GM08714 (cell line): ENCODE results near the gene DHH.

Experiments
- H3K4me3 ChIP-seq: fragments of 200-500 bp; sonication (Bioruptor generic); 2 replicates; pipeline ENCODE4 v1.5.1; 2014; ENCODE audit warnings: mild to moderate bottlenecking, low read length, inconsistent platforms
- ZNF274 ChIP-seq: IDR thresholded peaks from 2 replicates; pipeline ENCODE4 v1.6.1; 2012; ENCODE audit warnings: mild to moderate bottlenecking, low read depth, low read length

DHH gene

DNA sequence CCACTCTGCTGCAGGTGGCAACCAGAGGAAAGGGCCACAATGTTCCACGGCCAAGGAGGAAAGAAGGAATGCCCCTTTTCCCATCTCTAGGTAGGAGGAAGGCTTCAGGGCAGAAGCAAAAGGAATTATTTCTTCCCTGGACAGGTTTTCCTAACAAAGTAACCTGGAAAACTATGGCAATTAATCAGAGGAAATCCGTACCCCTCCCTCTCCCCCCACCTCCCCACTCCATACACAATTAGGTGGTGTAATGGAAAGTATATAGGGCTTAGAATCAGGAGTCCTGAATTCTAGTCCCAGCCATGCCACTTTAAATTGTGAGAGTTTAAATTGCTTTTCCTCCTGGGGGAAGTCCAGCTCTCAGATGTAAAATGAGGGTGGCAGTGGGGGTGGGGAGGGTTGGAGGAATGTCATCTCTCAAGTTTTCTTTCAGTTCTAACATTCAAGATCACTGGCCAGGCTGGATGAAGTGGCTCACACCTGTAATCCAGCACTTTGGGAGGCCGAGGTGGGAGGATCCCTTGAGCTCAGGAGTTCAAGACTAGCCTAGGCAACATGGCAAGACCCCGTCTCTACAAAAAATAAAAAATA is 1.7 kb downstream of the DHH start:
- no peak overlapping the region for H3K4me3 ChIP-seq
- TF ChIP-seq ZNF274: no peak

DNA sequence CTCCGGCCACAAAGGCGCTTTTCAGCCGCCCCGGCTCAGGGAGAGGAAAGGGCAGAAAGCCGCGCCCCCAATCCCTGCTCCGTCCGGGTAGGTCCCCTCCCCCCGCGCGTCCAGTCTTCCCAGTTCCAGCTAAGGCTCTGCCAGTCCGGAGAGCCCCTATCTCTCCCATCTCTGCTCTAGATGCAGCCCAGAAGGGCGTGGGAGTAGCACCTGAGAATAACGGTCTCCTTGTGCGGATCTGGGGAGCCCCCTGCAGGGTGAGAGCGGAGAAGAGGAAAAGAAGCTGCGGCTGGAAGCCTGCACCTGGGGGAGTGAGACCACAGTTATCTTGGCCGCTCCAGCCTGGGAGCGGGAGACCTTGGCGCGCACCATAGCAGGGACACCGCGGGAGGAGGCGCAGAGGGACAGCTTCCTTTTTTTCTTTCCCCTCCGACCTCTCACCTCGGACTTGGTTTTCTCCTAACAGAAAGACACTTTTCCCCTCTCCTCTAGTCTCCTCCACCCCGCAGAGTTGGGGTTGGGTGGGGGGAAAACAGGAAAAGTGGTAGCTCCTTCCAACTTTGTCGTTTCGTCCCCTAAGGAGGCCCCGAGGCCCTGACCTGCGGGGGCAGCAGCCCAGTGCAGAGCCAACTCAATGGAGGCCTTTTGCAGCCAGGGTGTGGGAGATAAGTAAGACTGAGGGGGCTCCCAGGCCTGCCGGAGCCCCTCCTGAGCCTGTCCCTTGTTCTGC is 2.4 kb downstream of the DHH start:
- no peak for TF ChIP-seq ZNF274
- H3K4me3 ChIP-seq: no peak overlapping the region; the same call in 1 of the 2 replicates

DNA sequence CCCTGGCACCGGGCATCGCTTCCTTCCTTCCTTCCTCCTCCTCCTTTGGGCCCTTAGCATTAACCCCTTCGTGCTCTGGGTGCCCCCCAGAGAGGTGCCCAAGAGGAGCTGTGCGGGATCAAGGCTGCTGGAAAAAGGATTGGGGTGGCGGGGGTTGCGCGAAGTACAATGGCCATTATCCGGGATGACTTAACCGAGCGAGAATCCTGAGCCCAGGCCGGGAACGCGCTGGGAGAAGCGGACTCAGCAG is 2.8 kb downstream of the DHH start:
- H3K4me3 ChIP-seq: no peak overlapping the region; the same call in 1 of the 2 replicates
- no peak for TF ChIP-seq ZNF274

DNA sequence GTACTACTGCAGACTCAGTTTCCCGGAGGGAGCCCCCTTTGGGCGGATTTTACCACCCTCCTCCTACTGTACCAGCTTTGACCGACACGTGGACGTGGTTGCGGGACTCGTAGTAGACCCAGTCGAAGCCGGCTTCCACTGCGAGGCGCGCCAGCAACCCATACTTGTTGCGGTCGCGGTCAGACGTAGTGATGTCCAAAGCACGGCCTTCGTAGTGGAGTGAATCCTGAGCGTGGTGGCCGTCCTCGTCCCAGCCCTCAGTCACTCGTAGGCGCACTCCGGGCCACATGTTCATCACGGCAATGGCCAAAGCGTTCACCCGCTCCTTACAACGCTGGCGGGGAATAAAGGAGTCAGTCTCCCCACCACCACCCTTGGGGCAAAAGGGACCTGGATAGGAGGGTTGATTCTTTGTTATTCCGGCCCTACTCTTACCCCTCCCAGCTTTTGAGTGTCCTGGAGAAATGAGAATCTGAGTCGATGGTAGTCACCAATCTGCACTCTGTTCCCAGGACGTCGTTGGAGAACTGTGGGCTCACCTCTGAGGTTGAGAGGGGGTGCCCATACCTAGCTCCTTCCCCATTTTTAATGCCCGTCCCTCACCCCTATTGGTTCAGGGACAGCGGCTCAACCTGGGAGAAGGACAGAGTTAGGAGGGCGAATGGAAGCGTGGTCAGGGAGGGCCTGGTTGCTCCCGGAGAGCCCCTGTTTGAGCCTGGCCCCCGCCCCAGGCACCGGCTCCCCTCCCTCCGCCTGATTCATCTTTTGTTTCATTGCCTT is 3.4 kb downstream of the DHH start:
- no peak overlapping the region for H3K4me3 ChIP-seq

DNA sequence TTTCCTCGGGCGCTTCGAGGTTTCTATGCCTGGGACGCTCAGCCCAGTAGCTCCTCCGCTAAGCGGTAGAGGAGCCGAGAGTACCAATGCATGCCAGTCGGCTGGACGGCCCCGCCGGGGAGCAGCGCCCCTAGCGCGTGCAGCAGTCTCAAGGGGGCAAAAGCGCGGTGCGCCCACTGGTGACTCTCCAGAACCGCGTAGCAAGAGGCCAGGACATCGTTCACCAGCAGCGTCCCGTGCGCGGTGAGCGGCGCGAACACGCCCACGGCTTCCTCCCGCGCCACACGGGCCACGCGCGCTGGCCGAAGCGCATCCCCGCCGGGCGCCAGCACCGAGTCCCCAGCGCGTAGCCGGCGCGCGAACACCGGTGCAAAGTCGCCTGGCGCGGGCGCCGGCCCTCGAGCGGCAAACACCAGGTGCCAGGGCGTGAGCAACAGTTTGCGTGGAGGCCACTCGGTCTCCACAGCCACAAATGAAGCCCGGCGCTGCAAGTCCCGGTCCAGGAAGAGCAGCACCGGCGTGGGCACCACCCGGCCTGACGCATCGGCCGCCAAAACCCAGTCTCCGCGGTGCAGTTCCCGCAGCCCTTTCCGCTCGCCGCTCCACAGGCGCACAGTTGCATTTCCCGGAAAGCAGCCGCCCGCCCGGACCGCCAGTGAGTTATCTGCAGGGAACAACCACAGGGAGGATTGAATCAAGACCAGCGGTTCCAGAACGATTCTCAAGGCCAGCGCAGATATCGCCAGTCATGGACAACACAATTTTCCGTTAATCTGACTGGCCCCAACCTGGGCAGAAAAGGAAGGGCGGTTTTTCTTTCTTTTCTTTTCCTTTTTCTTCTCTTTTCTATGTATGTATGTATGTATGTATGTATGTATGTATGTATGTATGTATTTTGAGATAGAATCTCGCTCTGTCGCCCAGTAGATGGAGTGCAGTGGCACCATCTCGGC is 4.5 kb downstream of the DHH start:
- TF ChIP-seq ZNF274: no peak
- H3K4me3 ChIP-seq: peak overlapping the region; percentile 2; the same call in 1 of the 2 replicates

More for the DNA sequence above, 3.4 kb downstream of the DHH start:
- no peak for TF ChIP-seq ZNF274

DNA sequence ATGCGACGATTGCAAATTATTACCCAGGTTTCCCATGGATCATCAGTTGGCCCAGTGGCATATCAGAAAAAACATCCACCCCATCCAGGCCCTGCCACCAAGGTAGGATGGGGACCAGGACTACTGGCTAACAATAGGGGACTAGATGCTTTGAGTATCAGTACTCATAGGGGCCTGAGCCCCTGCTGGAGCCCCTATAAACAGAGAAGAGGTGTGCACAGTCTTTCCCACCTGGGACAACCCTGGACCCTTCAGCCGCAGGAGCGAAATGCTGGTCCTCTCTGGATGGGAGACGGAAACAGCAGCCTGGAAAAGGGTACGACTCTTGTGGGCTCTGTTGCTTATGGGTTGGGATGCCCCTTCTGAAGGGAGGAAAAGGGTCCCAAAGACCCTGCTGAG is 5.7 kb downstream of the DHH start:
- no peak overlapping the region for H3K4me3 ChIP-seq
- no peak for TF ChIP-seq ZNF274

DNA sequence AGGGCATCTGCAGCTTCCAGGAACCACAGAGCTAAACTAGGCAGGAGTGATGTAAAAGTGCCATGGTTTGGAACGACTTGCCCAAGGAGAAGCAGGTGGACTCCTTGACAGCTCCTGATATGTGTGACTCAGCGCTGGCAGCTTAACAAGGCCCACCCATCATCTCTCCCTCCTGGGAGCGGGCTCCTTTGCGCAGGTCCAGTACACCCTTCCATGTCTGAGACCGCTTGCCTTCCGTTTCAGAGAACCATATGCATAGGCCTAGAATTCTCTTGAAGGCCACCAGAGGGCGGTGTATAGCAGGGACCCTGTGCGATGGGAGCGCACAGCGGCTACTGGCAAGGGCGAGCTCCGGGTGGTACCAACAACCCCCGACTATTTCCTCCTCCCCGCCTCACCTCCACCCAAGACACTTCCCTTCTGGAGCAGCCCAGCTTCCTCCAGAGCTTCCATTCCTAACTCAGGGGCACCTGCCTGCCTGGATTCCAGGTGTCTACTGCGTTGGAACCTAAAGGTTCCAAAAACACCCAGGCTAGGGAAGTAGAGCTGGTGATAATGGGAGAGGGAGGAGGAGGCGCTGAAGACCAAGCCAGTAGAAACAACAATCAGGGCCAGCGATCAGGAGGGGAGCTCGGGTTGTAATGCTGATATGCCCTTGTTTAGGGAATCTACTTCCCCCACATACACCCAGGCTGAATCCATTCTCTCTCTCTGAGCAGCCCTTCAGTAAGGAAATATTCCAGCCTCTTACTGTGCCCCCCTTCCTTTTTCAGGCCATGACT is 6.3 kb downstream of the DHH start:
- TF ChIP-seq ZNF274: no peak
- no peak overlapping the region for H3K4me3 ChIP-seq

DNA sequence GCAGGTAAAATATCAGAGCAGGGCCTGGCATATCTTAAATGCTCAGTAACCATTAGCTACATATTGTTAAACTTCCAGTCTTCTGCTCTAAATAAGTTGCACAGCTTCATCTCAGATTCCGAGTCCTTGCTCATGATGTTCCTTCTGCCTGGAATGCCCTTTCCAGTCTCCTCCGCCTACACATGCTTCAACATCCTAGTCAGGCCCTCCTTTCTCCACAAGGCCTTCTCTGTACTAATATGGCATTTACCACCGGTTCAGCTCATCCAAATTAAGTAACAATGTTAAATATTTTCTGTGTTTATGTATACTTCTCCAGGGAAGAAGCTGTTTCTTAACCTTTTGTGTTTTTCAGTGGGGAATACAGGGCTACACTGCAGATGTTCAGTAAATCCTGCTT is 8.5 kb downstream of the DHH start:
- H3K4me3 ChIP-seq: no peak overlapping the region
- no peak for TF ChIP-seq ZNF274

DNA sequence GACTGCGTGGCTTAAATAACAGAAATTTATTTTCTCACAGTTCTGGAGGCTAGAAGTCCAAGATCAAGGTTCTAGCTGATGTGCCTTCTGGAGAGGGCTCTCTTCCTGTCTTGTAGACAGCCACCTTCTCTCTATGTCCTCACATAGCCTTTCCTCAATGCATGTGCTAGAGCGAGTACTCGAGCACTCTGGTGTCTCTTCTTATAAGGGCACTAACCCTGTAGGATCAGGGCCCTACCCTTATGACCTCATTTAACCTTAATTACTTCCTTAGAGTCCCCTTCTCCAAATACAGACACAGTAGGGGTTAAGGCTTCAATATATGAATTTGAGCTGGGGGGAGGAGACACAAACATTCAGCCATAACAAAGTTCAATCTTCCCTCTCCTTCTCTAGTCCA is 10.2 kb downstream of the DHH start:
- TF ChIP-seq ZNF274: no peak
- no peak overlapping the region for H3K4me3 ChIP-seq

DNA sequence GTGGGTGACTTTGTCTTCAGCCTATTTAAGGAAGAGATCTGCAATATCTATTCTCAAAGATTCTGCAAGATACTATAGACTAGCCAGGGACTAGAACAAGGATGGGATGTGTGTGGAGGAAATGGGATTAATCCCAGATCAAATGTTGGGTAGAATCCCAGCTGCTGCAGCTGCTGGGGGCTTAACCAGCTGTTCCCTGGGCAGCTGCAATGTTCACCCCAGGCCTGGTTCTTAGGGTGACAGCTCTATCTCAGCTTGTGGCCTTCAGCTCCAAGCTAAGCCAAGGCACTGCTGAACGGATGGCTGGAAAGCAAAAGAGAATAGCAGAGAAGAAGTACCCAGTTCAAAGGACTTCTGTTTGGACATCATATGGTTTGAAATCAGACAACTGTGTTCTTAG is 14.8 kb downstream of the DHH start:
- H3K4me3 ChIP-seq: no peak overlapping the region

DNA sequence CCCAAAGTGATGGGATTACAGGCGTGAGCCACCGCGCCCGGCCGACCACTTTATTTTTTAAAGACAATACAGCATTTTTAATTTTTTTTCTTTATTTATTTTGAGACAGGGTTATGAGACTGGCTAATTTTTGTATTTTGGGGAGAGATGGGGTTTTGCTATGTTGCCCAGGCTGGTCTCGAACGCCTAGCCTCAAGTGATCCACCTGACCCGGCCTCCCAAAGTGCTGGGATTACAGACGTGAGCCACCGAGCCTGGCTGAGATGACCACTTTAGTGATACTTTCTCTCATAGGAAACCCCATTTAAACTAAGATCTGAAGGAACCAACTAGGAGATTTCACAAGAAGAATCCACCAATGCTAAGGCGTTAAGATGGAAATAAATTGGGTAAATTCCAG is 23.6 kb downstream of the DHH start:
- no peak overlapping the region for H3K4me3 ChIP-seq
- no peak for TF ChIP-seq ZNF274

More for the DNA sequence above, 14.8 kb downstream of the DHH start:
- no peak for TF ChIP-seq ZNF274

DNA sequence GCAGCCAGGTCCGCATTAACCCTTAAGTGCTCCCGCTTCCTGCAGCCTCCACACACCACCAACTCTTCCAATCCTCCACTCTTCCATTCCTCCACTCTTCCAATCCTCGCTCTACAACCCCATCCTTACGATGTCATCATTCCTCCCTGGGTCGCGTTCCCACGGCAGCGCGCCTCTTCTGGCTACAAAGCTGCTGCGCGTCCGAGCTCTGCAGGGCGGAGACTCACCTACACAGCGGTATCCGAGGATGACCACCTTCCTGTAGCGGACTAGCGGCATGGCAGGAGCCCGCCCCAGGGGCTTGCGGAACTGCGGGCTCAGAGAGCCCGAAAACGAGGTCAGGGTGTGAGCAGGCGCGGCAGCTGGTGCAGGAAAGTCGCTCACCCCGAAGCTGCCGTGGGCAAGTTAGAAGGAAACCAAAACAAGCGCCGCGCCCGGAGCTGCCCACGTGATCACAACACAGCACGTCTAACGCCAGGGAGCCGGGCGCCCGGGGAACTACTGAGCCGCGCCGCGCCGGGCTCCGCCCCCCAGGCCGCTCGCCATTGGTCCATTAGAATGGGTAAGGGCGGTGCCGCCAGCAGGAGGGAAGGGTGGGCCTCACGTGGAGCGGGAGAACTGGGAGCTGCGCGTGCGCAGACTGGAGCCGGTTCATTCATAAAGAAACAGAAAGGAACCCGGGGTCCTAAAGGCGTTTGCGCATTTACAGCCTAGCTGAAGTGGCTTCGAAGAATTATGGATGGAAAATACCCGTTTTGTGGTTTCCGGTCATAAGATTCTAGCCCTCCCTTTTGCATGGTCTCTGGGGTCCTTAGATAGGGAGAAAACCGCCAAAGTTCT is 24.9 kb downstream of the DHH start, which contains the start of gene RHEBL1:
TSS of gene RHEBL1 (minus strand) at position 473 of the 840 bp plus-strand sequence. CDS start at position 279, 194 bp downstream.
- TF ChIP-seq ZNF274: no peak
- H3K4me3 ChIP-seq: peak within 1 kb of the TSS; percentile 77
